HG02981 (cell line): ENCODE measurements around the gene SLC24A1.

Experiments
- ATAC-seq: cut with Tn5 transposase; IDR thresholded peaks from one replicate; pipeline ENCODE4 v1.9.1; 2021; ENCODE audit warnings: mild to moderate bottlenecking, moderate library complexity; ENCODE audit not compliant: unreplicated experiment

Gene SLC24A1

GRCh38 chr15:65651831-65652749, 30.4 kb downstream of the SLC24A1 start:
- no peak for ATAC-seq

DNA sequence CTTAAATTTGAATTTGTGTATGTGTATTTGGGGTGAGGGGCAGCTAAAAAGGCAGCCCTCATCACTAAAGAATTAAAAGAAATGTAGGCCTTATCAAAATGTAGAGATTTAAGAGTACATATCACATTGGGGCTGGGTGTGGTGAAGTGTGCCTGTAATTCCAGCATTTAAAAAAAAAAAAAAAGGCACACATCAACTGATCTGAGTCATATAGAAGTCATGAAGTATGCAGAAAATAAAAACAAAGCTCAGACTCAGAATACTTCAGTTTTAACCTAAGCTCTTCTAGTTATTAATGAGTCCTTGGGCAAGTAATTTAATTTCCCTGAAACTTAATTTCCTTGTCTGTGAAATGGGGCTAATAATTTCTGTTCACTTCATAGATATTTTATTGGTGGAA, 31.6 kb downstream of the SLC24A1 start:
- ATAC-seq = no peak

GRCh38 chr15:65653801-65654521, 32.2 kb downstream of the SLC24A1 start:
- ATAC-seq = no peak

DNA sequence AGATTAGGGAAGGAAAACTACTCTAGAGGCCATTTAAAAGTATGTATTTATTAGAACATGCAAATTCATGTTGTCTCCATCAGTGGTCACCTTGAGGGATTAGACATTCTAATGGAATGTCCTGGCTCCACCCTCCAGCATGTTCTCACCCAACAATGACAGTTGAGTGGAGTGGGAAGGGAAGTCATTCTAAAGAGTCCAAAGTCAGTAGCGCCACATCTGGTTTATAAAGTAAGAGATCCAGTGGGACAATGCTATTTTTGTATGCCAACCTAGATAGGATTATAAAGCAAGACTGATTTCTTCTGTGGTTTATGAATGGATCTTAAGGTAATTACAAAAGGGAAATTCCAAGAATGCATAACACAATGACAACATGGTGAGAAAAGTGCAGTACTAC, 33.3 kb downstream of the SLC24A1 start:
- no peak for ATAC-seq

GRCh38 chr15:65655457-65655856, 33.7 kb downstream of the SLC24A1 start:
- no peak for ATAC-seq

DNA sequence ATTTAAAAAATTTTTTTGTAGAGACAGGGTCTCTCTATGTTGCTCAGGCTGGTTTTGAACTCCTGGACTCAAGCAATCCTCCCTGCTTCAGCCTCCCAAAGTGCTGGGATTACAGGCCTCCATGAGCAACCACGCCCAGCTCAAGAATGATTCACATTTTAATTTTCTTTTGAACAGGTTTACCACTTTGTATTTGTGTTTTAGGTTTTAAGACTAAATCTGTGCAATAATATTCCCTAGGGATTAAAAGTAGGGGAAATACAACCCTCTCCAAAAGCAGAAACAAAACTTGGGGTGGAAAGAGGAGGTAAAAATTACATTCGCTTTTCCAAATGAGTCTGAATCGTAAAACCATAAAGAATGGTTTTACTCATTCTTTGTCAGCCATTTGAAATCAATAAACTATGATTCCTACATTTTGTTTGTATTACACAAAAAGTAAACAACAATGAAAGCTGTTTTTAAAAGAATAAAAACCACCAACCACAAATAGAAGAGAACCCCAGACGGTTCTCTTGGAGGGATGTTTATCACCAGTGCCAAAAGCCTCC, 37.8 kb downstream of the SLC24A1 start:
- ATAC-seq = no peak

DNA sequence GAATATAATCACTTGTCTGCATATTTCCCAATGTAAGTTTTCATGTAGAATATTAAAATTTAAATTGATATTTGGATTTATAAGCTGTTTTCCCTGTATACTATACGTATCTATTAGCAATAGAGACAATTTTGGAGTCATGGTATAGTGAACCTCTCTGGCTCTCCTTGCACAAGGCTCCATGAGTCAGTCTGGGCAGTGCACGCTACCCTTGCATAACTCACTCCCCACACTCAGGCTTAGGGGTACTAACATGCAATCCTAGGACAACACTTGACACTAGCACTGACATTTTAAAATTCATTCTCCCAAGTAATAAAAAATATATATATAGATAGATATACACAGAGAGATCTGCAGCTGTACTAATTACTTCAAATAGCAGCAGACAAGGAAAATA, 39.2 kb downstream of the SLC24A1 start:
- ATAC-seq = no peak

DNA sequence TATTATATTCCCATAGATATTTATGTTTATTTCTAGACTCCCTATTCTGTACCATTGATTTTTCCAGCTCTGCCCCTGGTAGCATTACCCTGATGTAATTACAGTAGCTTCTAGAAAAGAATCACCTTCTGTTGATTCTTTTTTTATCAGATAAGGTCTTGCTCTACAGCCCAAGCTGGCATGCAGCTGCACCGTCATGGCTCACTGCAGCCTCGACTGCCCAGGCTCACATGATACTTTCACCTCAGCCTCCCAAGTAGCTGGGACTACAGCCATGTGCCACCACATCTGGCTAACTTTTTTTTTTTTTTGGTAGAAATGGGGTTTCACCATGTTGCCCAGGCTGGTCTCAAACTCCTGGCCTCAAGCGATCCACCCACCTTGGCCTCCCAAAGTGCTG, 41.8 kb downstream of the SLC24A1 start:
- ATAC-seq = no peak

DNA sequence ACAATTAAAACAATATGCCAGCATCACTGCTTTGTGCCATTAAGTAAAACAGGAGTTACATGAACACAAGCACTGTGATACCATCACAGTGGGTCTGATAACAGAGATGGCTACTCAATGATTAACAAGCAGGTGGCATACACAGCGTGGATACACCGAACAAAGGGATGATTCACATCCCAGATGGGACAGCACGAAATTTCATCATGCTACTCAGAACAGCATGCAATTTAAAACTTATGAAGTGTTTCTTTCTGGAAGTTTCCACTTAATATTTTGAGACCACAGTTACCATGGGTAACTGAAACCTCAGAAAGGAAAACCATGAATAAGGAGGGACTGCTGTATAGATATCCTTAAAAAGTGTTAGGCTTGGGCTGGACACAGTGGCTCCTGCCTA, 44.5 kb downstream of the SLC24A1 start:
- ATAC-seq = no peak

DNA sequence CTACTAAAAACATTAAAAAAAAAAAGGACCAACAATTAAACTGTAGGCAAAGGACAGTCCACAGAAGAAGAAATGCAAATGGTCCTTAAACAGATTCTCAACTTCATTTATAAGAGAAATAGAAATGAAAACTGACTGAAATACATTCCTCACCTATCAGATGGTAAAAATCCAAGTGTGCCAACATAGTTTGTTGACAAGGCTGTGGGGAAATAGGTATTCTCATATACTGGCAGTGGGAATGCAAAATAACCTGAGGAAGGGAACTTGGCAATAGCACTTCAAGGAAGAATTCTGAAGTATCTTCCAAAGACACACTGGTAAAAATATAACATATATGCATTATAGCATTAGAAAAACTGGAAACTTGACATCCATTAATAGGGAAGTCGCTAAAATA, 53.8 kb downstream of the SLC24A1 start:
- no peak for ATAC-seq

DNA sequence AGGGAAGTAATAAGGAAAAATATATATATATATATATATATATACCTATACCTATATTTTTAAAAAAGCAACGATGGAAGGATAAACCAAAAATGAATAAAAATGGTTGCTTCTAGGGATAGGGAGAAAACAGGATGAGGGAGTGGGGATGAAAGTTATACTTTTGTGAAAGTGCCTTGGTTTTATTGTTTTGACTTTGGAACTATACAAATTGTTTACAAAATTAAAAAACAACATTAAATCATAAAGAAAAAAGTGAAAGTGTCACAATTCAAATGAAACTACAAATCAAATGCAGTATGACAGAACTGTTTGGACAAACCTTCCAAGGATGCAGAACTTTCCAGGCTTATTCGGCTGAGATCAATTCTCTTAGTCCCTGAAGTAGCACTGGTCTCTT, 54.4 kb downstream of the SLC24A1 start:
- ATAC-seq = no peak

GRCh38 chr15:65680544-65680943, 58.8 kb downstream of the SLC24A1 start:
- no peak for ATAC-seq

GRCh38 chr15:65682404-65682911, 60.7 kb downstream of the SLC24A1 start:
- no peak for ATAC-seq

DNA sequence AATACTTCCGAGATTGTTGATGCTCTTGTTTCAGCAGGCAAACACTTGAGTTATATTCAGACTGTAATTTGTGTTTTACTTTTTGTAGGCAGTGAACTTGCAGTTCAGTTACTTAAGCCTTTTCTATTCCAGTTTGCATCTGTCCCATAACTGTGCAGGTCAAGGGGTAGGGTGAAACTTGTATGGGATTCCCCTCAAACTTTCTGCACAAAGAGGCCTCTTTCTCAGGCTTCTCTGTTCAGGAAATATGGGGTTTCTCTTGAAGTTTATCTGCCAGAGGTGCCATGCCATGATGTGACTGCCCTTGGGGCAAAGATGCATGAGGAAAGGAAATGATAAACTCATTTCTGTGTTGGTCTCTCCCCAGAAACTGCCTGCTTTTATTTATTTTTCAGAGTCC, 66.7 kb downstream of the SLC24A1 start:
- ATAC-seq = no peak

DNA sequence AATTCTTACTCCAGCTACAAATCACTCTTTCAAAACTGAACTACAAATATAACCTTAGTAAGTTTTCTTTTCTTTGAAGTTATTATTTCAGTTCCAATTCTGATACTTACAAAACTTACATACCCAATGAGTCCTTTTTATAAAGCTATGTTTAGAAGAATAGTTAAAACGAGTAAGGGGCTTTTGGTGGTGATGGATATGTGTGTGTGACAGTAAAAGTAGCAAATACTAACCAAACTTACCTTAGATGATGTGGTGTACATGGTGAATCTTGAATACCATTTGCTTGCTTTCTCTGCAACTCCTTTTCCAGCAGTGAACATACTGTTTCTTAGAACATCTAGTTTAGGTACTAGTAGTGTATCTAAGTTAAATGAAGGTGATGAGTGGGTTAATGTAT, 68.4 kb downstream of the SLC24A1 start:
- ATAC-seq = no peak

DNA sequence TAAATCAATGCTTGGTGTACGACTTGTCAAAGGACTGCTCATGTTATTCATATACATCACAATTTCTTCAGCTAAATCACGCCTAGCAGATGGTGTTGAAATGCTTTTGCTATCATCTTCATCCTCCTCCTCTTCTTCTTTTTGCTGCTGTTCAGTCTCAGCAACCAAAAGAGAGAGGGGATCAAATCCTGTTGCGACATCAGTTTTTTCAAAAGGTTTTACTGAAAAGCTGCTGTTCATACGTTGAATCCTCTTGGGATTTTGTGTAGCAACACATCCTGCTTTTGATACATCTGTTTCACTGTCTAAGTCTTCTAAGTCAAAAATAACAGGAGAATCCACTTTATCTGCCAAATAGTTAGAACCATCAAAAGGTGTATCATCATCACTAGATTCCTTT, 69.0 kb downstream of the SLC24A1 start:
- ATAC-seq = no peak

GRCh38 chr15:65695081-65695480, 73.3 kb downstream of the SLC24A1 start:
- ATAC-seq = no peak
